HCT116 (cell line): ENCODE results near the gene FERMT3. TPM values are rescaled to one million over a fixed set of nuclear protein-coding genes. Genes with fewer than 3 reads are reported as not detected.

Experiments used
- ATAC-seq: fragments of 200-7000 bp; cut with Tn5 transposase; 2 replicates; pipeline ENCODE4 v1.9.1; 2020; ENCODE audit warnings: mild to moderate bottlenecking, moderate library complexity
- BruUV-seq: library from RNA; stranded (reverse); fragments of 400-500 nt; replicated peaks from 2 replicates; lab custom pipeline; 2021; lab: Mats Ljungman, UMichigan
- CTCF ChIA-PET: fragments of 300-600 bp; sonication (Branson Sonifier 250); formaldehyde crosslinking; loops from one replicate; lab custom pipeline; 2021; ENCODE audit warnings: antibody characterized with exemption; lab: Charles Lee
- POLR2A ChIA-PET: fragments of 300-600, 350-600 bp; sonication (Branson Sonifier 250); formaldehyde crosslinking; loops from one replicate; lab custom pipeline; 2021; ENCODE audit warnings: antibody characterized with exemption; lab: Charles Lee
- RAD21 ChIA-PET, 2 experiments: fragments of 300-600 bp; sonication (Branson Sonifier 250); formaldehyde crosslinking; loops; one replicate each; lab custom pipeline; 2023; ENCODE audit warnings: low total read pairs in 2 of 2; ENCODE audit not compliant: uncharacterized antibody in 2 of 2, unreplicated experiment in 2 of 2, low non-redundant PET in 1 of 2; lab: Charles Lee
- DNase-seq: peaks from one replicate; pipeline ENCODE4 v3.0.0-alpha.2; 2010; ENCODE audit warnings: low read depth, low spot score
- H2AFZ ChIP-seq: fragments of 200-600 bp; shearing (Covaris generic), sonication (generic); 2 replicates; pipeline ENCODE4 v1.6.1; 2017; ENCODE audit warnings: low read depth, mixed run types, mixed read lengths, antibody characterized with exemption, low read length; ENCODE audit not compliant: poor library complexity, severe bottlenecking
- H3K27ac ChIP-seq: 2 replicates; pipeline ENCODE4 v1.5.1; 2012; ENCODE audit warnings: low read depth, low read length
- H3K27me3 ChIP-seq: fragments of 200-600 bp; sonication (generic); 2 replicates; pipeline ENCODE4 v1.6.1; 2016; ENCODE audit warnings: mixed run types, low read length, mixed read lengths; ENCODE audit not compliant: insufficient read depth
- H3K36me3 ChIP-seq, 2 experiments: fragments of 200-500 bp in 1 of 2; fragments of 200-600 bp in 1 of 2; sonication (Bioruptor generic) in 1 of 2; sonication (generic) in 1 of 2; 2 replicates each; pipeline versions ENCODE4 v1.5.1 to v1.6.1; 2014 to 2016; ENCODE audit warnings: low read length in 2 of 2, inconsistent platforms in 1 of 2, mixed read lengths in 1 of 2, mixed run types in 1 of 2; ENCODE audit not compliant: insufficient read depth in 2 of 2, control insufficient read depth in 1 of 2
- H3K4me1 ChIP-seq, 2 experiments: fragments of 200-600 bp in 1 of 2; sonication (generic) in 1 of 2; 2 replicates each; pipeline versions ENCODE4 v1.5.1 to v1.6.1; 2012 to 2017; ENCODE audit warnings: low read length in 2 of 2, inconsistent platforms in 1 of 2, mild to moderate bottlenecking in 1 of 2, mixed read lengths in 1 of 2, mixed run types in 1 of 2, moderate library complexity in 1 of 2; ENCODE audit not compliant: insufficient read depth in 2 of 2, control insufficient read depth in 1 of 2
- H3K4me2 ChIP-seq: fragments of 200-600 bp; sonication (generic); 2 replicates; pipeline ENCODE4 v1.6.1; 2017; ENCODE audit warnings: mixed run types, low read length, mixed read lengths
- H3K4me3 ChIP-seq, 2 experiments: fragments of 200-600 bp in 1 of 2; sonication (generic) in 1 of 2; replicated peaks in 1 of 2; 2 replicates each; pipeline ENCODE4 v1.5.1; 2011 to 2016; ENCODE audit warnings: low read length in 2 of 2, control low read depth in 1 of 2, low read depth in 1 of 2, mild to moderate bottlenecking in 1 of 2, mixed read lengths in 1 of 2, mixed run types in 1 of 2
- H3K79me2 ChIP-seq: fragments of 200-600 bp; sonication (generic); 2 replicates; pipeline ENCODE4 v1.6.1; 2017; ENCODE audit warnings: mild to moderate bottlenecking, mixed run types, low read length, moderate library complexity, mixed read lengths; ENCODE audit not compliant: insufficient read depth
- H3K9ac ChIP-seq: fragments of 200-600 bp; sonication (generic); 2 replicates; pipeline ENCODE4 v1.6.1; 2016; ENCODE audit warnings: low read length, mixed read lengths
- H3K9me2 ChIP-seq: fragments of 200-600 bp; sonication (generic), shearing (Covaris generic); 2 replicates; pipeline ENCODE4 v1.6.1; 2017; ENCODE audit warnings: mixed run types, mild to moderate bottlenecking, moderate library complexity; ENCODE audit not compliant: insufficient read depth
- H3K9me3 ChIP-seq, 2 experiments: fragments of 200-500 bp in 1 of 2; fragments of 200-600 bp in 1 of 2; sonication (Bioruptor generic) in 1 of 2; sonication (generic) in 1 of 2; 2 replicates each; pipeline ENCODE4 v1.6.1; 2014 to 2017; ENCODE audit warnings: low read length in 2 of 2, mixed read lengths in 2 of 2, inconsistent platforms in 1 of 2, low read depth in 1 of 2, mild to moderate bottlenecking in 1 of 2, mixed run types in 1 of 2, moderate library complexity in 1 of 2; ENCODE audit not compliant: control insufficient read depth in 1 of 2, insufficient read depth in 1 of 2
- H4K20me1 ChIP-seq: fragments of 200-600 bp; sonication (generic), shearing (Covaris generic); 2 replicates; pipeline ENCODE4 v1.6.1; 2017; ENCODE audit warnings: mixed run types, mild to moderate bottlenecking, moderate library complexity; ENCODE audit not compliant: insufficient read depth
- CBX3 ChIP-seq: IDR thresholded peaks from 2 replicates; pipeline ENCODE4 v1.6.1; 2012; ENCODE audit warnings: low read depth
- CEBPB ChIP-seq: IDR thresholded peaks from 2 replicates; pipeline ENCODE4 v1.6.1; 2012; ENCODE audit warnings: low read depth
- CTCF ChIP-seq, 3 experiments: fragments of 200-600 bp in 1 of 3; sonication (generic) in 1 of 3; IDR thresholded peaks in 2 of 3; conservative IDR thresholded peaks in 1 of 3; 2 replicates each; pipeline ENCODE4 v1.5.1; 2012 to 2017; ENCODE audit warnings: low read depth in 2 of 3, low read length in 2 of 3, antibody characterized with exemption in 1 of 3, borderline replicate concordance in 1 of 3, control low read depth in 1 of 3, mild to moderate bottlenecking in 1 of 3, mixed read lengths in 1 of 3, mixed run types in 1 of 3, moderate library complexity in 1 of 3; ENCODE audit not compliant: insufficient read depth in 1 of 3
- ELF1 ChIP-seq: IDR thresholded peaks from 2 replicates; pipeline ENCODE4 v1.6.1; 2012; ENCODE audit warnings: low read depth, borderline replicate concordance
- EZH2 ChIP-seq: fragments of 200-600 bp; sonication (generic); IDR thresholded peaks from 2 replicates; pipeline ENCODE4 v1.6.1; 2017; ENCODE audit warnings: antibody characterized with exemption, mixed run types
- EZH2phosphoT487 ChIP-seq: fragments of 200-600 bp; IDR thresholded peaks from 2 replicates; pipeline ENCODE4 v1.6.1; 2018; ENCODE audit warnings: antibody characterized with exemption, borderline replicate concordance
- JUND ChIP-seq: IDR thresholded peaks from 2 replicates; pipeline ENCODE4 v1.6.1; 2012
- POLR2A ChIP-seq: IDR thresholded peaks from 2 replicates; pipeline ENCODE4 v1.7.0; 2011; ENCODE audit warnings: borderline replicate concordance; ENCODE audit not compliant: insufficient read depth, insufficient read length; ENCODE audit errors: extremely low read depth
- SP1 ChIP-seq: IDR thresholded peaks from 2 replicates; pipeline ENCODE4 v1.6.1; 2012; ENCODE audit warnings: low read depth
- TCF7L2 ChIP-seq: IDR thresholded peaks from 2 replicates; pipeline ENCODE4 v1.7.0; 2011; ENCODE audit warnings: borderline replicate concordance, inconsistent platforms; ENCODE audit not compliant: insufficient read depth, insufficient read length; ENCODE audit errors: extremely low read depth
- YY1 ChIP-seq: IDR thresholded peaks from 2 replicates; pipeline ENCODE4 v1.6.1; 2011; ENCODE audit warnings: low read length, low read depth, moderate library complexity, mild to moderate bottlenecking; ENCODE audit not compliant: insufficient replicate concordance; ENCODE audit errors: extremely low read depth
- intact Hi-C: fragments of 100-400 bp; cut with micrococcal nuclease; formaldehyde crosslinking; loops from 2 replicates; pipeline ENCODE4 v1.10.0; 2022
- total RNA-seq: library from RNA; stranded (reverse); gene quantifications from one replicate; pipeline ENCODE4 v1.2.1, GENCODE V29; 2021; ENCODE audit not compliant: unreplicated experiment
- TF ChIP-seq, protein P1 (sequence below): IDR thresholded peaks from 2 replicates; pipeline ENCODE4 v1.6.1; 2012

FERMT3 gene
- total RNA-seq, 1 experiment from 2014 or later, result 4.3 TPM

DNA sequence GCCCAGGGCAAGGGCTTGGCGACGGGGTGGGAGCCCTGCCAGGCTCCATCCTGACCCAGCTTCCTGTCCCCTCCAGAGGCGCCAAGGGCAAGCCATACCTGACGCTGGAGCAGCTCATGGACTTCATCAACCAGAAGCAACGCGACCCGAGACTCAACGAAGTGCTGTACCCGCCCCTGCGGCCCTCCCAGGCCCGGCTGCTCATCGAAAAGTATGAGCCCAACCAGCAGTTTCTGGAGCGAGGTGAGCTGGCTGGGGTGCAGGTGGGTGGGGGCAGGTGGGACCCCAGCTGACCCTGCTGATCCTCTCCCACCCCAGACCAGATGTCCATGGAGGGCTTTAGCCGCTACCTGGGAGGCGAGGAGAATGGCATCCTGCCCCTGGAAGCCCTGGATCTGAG, 49.8 kb downstream of the FERMT3 start:
- Histone ChIP-seq H3K27ac (peak overlapping the region; percentile 45; the same call in 1 of the 2 replicates), H3K4me2 (no peak overlapping the region; the same call in 1 of the 2 replicates), H4K20me1 (no peaks in the 10 kb centered on the region), H3K36me3 (peaks cover 27 to 45% of the 10 kb centered on the region in 2 experiments; a peak in 3 of 4 replicates), H3K27me3 (no peaks in the 10 kb centered on the region), H3K79me2 (peaks cover 41% of the 10 kb centered on the region), H3K9me3 (no peaks in the 10 kb centered on the region), H3K4me3 (no peak overlapping the region), H3K9ac (no peak overlapping the region), H3K9me2 (no peaks in the 10 kb centered on the region)
- BruUV-seq, result no TSS peak
- DNase-seq (no peak), ATAC-seq (no peak)
- intact Hi-C loops, result no loop called here
- ChIA-PET POLR2A (no interaction called here), CTCF (interaction anchor here (1.1 kb wide), 1 partner anchor 48 kb away, joined by 3 read pairs; no protein-coding TSS in a partner anchor)
- no peak for TF ChIP-seq ELF1
- no peak for TF ChIP-seq SP1
- TF ChIP-seq TCF7L2, result no peak
- TF ChIP-seq POLR2A, result no peak
- TF ChIP-seq CTCF (IDR thresholded peaks at IDR 0.05 in 2 of 3, conservative IDR thresholded peaks at IDR 0.05 in 1 of 3; ENCODE audit: borderline replicate concordance in 1 of 3, insufficient read depth in 1 of 3, low read depth in 2 of 3, low read length in 2 of 3), result no peak
- TF ChIP-seq, protein P1, sequence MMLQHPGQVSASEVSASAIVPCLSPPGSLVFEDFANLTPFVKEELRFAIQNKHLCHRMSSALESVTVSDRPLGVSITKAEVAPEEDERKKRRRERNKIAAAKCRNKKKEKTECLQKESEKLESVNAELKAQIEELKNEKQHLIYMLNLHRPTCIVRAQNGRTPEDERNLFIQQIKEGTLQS, result no peak
- TF ChIP-seq EZH2phosphoT487, result no peak
- TF ChIP-seq CEBPB, result no peak
- TF ChIP-seq JUND, result no peak
- TF ChIP-seq CBX3, result no peak
- no peak for TF ChIP-seq EZH2
- TF ChIP-seq YY1, result no peak
- TF ChIP-seq, all 23 proteins: peak for 0
- RAD21 ChIA-PET, result no interaction called here
- Histone ChIP-seq H3K4me1 (peaks cover 13 to 30% of the 10 kb centered on the region in 2 experiments), H2AFZ (no peak overlapping the region)
